Stimulated activated CD8-positive, alpha-beta memory T cell treated with anti-CD3 and anti-CD28 coated beads, Interleukin-15, amount 100 ng/mL, for 1 hour (primary cell): ENCODE data around the gene IGF2BP1.
"Not testable (repeated sequence)": the region's sequence is repeated elsewhere in the genome, so short reads cannot be mapped to it uniquely, and the experiment has no call there.

Experiments
- DNase-seq: peaks from one replicate; pipeline ENCODE4 v3.0.0-alpha.2; 2020; ENCODE audit warnings: low read depth

IGF2BP1 gene

GRCh38 chr17:49020609-49021008 is 23.4 kb downstream of the IGF2BP1 start:
- DNase-seq: no peak

DNA sequence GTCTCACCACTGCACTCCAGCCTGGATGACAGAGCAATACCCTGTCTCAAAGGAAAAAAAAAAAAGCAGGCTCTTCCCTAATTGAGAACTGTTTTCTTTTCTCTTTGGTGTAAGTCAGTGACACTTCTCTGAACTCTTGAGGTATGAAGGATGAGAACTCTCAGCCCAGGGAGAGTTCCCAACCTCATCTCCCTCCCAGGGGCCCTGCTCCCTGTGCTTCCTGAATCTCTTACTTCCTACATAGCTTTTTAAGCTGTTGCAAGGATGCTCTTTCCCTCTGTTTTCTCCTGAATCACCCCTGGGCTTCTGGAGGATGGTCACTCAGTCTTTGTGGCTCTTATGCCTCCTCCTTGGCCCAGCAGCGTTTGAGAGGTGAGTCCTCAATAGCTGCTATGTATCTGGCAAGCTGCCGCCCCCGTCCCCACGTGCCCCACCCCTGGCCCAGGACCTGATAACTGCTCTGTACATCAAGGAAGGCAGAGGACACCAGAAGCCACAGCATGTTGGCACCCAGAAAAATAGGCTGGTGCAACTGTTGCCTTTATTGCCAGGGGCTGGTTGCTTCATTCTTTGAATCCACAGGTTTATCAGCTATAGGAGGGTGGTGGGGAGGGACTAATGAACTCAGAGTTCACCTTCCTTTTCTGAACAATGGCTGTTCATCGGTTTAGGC is 24.0 kb downstream of the IGF2BP1 start:
- no peak for DNase-seq

GRCh38 chr17:49021768-49022103 is 24.6 kb downstream of the IGF2BP1 start:
- DNase-seq: no peak

- DNase-seq: no peak
Observed at GRCh38 chr17:49022391-49022941, 25.3 kb downstream of the IGF2BP1 start.

- no peak for DNase-seq
Observed at GRCh38 chr17:49024523-49024922, 27.3 kb downstream of the IGF2BP1 start.

GRCh38 chr17:49026447-49026846 is 29.3 kb downstream of the IGF2BP1 start:
- not testable (repeated sequence) for DNase-seq

GRCh38 chr17:49028271-49028670 is 31.1 kb downstream of the IGF2BP1 start:
- DNase-seq: no peak

GRCh38 chr17:49029801-49030200 is 32.6 kb downstream of the IGF2BP1 start:
- no peak for DNase-seq

DNA sequence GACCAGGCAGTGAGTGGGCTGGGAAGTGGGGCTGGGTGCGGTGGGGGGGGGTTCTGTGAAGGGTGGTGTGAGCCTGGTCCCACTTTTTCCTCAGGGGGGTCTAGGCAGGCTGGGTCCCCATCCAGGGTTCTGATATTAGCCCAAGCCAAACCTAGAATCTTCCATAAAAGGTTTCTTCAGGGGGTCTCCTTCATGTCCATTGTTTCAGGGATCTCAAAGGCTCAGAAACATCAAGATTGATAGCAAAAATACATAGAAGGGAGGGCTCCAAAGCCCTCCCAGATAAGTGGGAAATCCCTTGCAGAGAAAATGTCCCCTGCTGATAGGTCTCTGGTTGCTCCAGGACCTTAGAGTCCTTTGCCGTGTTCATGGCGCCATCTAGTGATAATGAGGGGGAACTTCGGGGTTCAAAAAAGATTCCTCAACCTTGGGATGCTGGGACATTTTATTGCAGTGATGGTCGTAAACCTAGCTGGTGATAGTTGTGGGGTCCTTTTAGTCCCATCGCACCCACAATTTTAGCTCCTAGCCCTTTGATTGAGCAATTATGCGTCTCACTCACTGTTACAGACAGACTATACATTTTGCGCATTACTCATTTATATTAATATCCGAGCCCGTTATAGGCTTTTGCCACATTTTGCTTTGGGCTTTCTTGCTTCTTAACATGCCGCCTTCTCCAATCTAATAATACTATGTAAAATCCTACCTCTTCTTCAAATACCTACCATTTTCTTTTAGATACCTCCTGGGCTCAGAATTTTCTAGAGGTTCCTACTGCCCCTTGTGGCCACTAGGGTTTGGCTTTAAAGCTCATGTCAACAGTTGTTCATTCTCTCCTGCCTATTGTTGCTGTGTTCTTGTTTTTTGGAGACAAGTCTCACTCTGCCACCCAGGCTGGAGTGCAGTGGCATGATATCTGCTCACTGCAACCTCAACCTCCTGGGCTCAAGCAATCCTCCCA is 35.1 kb downstream of the IGF2BP1 start:
- DNase-seq: no peak

DNA sequence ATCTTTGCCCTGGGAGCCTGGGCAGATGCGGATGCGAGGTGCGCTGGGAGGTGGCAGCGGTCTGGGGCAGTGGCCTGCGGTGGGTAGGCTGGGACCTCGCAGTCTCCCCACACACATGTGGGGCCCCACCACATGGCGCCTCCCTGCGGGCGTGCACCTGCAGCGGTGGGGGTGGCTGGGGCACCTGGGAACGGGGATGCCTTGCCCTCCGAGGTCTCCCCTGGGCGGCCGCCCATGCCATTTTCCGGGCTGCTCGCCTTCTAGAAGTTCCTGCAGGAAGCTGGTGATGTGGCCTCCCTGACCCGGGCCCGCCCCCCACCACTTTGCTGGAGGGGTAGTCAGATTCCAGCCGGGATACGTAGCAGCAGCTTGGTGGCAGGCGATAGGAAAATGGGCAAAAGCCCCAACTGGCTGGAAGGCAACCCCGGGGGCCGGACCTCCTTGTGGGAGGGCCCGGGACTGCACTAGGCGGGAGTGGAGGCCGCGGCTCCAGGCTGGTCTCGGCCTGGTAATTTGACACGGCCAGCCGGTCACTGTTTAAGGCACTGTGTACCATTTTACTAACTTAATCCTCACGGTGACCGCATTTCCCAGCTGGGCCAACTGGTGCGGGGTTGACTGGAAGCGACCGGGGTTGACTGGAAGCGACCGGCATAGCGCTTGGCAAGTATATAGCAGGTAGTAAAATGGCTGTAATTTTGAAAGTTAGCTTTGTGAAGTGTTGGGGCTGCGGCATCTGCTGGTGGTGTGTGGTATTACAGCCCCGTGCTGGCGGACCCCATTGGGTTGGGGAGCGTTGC is 38.5 kb downstream of the IGF2BP1 start:
- no peak for DNase-seq

GRCh38 chr17:49036270-49036626 is 39.1 kb downstream of the IGF2BP1 start:
- DNase-seq: no peak

DNA sequence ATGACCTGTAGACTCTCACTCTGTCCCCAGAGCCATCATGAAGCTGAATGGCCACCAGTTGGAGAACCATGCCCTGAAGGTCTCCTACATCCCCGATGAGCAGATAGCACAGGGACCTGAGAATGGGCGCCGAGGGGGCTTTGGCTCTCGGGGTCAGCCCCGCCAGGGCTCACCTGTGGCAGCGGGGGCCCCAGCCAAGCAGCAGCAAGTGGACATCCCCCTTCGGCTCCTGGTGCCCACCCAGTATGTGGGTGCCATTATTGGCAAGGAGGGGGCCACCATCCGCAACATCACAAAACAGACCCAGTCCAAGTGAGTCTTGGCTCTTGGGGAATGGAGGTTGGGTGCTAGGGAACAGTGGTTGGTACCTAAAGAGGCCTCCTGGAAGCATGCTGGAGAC is 41.0 kb downstream of the IGF2BP1 start:
- DNase-seq: no peak

GRCh38 chr17:49038544-49038943 is 41.4 kb downstream of the IGF2BP1 start:
- no peak for DNase-seq

DNA sequence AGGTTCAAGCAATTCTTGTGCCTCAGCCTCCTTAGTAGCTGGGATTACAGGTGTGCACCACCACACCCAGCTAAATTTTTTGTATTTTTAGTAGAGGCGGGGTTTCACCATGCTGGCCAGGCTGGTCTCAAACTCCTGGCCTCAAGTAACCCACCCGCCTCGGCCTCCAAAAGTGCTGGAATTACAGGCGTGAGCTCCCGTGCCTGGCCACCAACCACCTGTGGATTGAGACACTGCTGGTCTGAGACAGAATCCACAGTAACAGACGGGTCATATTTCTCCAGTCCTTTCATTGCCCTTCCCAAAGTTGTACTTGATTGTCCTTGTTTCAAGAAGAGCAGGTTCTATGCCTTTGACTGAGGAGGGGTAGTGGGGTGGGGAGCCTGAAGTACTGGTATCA is 42.3 kb downstream of the IGF2BP1 start:
- DNase-seq: not testable (repeated sequence)

DNA sequence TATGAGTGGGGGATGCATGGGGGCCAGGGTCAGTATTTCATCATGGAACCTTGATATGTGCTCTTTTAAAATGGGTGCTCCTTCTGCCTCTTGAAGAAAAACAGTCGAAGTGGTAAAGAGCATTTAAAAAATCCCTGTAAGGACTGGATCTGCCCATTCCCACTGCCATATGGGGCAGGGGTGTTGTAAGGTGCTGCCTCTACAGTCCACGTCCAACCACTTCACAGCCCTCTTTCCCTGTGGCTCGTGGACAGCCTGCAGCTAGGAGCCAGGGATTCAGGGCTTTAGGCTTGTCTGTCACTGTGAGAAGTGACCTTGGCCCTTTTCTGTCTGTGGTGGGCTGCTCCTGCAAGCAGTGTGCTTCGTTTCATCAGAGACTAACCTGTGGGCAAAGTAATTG is 44.3 kb downstream of the IGF2BP1 start:
- DNase-seq: no peak

GRCh38 chr17:49045376-49045775 is 48.2 kb downstream of the IGF2BP1 start:
- no peak for DNase-seq

DNA sequence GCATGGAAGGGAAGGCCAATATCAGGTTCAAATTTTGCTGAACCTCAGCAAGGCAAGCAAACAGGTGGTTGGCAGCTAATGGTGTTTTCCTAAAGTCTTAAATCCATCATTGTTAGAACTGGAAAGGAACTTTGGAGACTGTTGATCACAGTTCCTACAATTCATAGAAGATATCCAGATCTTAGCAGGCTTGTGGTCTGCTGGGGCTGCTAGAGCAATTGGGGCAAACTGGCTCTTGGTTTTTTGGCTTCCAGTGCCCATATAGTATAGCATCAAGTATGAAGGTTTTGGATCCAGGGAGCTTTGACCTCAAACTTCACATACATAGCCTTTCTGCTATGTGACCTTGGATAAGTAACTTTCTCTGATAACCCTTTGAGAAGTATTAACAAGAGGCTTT is 49.7 kb downstream of the IGF2BP1 start:
- DNase-seq: no peak

- DNase-seq: no peak
Observed at GRCh38 chr17:49049265-49049664, 52.1 kb downstream of the IGF2BP1 start.

GRCh38 chr17:49050611-49051010 is 53.4 kb downstream of the IGF2BP1 start:
- no peak for DNase-seq

GRCh38 chr17:49051269-49051668 is 54.1 kb downstream of the IGF2BP1 start:
- no peak for DNase-seq

DNA sequence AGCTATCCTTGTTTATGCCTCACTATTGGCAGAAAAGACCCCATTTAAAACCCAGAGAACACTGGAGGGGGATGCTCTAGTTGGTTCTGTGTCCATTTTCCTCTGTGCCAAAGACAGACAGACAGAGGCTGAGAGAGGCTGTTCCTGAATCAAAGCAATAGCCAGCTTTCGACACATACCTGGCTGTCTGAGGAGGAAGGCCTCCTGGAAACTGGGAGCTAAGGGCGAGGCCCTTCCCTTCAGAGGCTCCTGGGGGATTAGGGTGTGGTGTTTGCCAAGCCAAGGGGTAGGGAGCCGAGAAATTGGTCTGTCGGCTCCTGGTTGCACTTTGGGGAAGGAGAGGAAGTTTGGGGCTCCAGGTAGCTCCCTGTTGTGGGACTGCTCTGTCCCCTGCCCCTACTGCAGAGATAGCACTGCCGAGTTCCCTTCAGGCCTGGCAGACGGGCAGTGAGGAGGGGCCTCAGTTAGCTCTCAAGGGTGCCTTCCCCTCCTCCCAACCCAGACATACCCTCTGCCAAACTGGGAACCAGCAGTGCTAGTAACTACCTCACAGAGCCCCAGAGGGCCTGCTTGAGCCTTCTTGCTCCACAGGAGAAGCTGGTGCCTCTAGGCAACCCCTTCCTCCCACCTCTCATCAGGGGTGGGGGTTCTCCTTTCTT is 56.1 kb downstream of the IGF2BP1 start:
- no peak for DNase-seq
